ENCODE data around the gene CDC42BPG.

Gene CDC42BPG

GRCh38 chr11:64789331-64790204, 54.9 kb downstream of the CDC42BPG start:
- no peak for DNase-seq (ENCODE audit: low read depth)

GRCh38 chr11:64788321-64789215, 55.9 kb downstream of the CDC42BPG start:
- DNase-seq (ENCODE audit: low read depth): no peak

- DNase-seq (ENCODE audit: low read depth): no peak
Observed at GRCh38 chr11:64787526-64788320, 56.7 kb downstream of the CDC42BPG start.

- no peak for DNase-seq (ENCODE audit: low read depth)
Observed at GRCh38 chr11:64786308-64786707, 58.1 kb downstream of the CDC42BPG start.

GRCh38 chr11:64784813-64785581, 59.5 kb downstream of the CDC42BPG start:
- no peak for DNase-seq (ENCODE audit: low read depth)

GRCh38 chr11:64778473-64779298, 65.8 kb downstream of the CDC42BPG start, which contains the start of gene SF1:
SF1 (minus strand) TSS chr11:64778542; CDS start chr11:64778392, 150 bp downstream.
- peak; percentile 96 for DNase-seq (ENCODE audit: low read depth)

- no peak for DNase-seq (ENCODE audit: low read depth)
Observed at GRCh38 chr11:64778223-64778472, 66.3 kb downstream of the CDC42BPG start.

GRCh38 chr11:64777449-64778222, 66.8 kb downstream of the CDC42BPG start:
- no peak for DNase-seq (ENCODE audit: low read depth)

- no peak for DNase-seq (ENCODE audit: low read depth)
Observed at GRCh38 chr11:64776875-64777274, 67.6 kb downstream of the CDC42BPG start.

GRCh38 chr11:64776425-64776824, 68.0 kb downstream of the CDC42BPG start:
- no peak for DNase-seq (ENCODE audit: low read depth)

GRCh38 chr11:64774144-64774543, 70.3 kb downstream of the CDC42BPG start:
- no peak for DNase-seq (ENCODE audit: low read depth)

Data from CMK (cell line).